Fibroblast of lung (primary cell): ENCODE data around the gene RHOD. TPM values are rescaled to one million over a fixed set of nuclear protein-coding genes. Genes with fewer than 3 reads are reported as not detected.

Source experiments
- DNase-seq, 2 donors: peaks; one replicate each; pipeline versions ENCODE4 v3.0.0 to v3.0.0-alpha.2; 2010; ENCODE audit warnings: low read depth in 2 of 2
- H2AFZ ChIP-seq: 2 replicates; pipeline ENCODE4 v1.5.1; 2012; ENCODE audit warnings: low read length, control low read depth, inconsistent platforms
- H3K27ac ChIP-seq: 2 replicates; pipeline ENCODE4 v1.5.1; 2011; ENCODE audit warnings: low read length, control low read depth; ENCODE audit not compliant: insufficient read depth
- H3K27me3 ChIP-seq: 2 replicates; pipeline ENCODE4 v1.5.1; 2011; ENCODE audit warnings: mild to moderate bottlenecking, low read length; ENCODE audit not compliant: control insufficient read depth, insufficient read depth
- H3K36me3 ChIP-seq: 2 replicates; pipeline ENCODE4 v1.5.1; 2011; ENCODE audit warnings: low read length; ENCODE audit not compliant: control insufficient read depth, insufficient read depth
- H3K4me1 ChIP-seq: 2 replicates; pipeline ENCODE4 v1.5.1; 2011; ENCODE audit warnings: low read length; ENCODE audit not compliant: control insufficient read depth, insufficient read depth; ENCODE audit errors: extremely low read depth
- H3K4me2 ChIP-seq: 2 replicates; pipeline ENCODE4 v1.5.1; 2011; ENCODE audit warnings: low read length, control low read depth; ENCODE audit not compliant: insufficient read depth; ENCODE audit errors: extremely low read depth
- H3K4me3 ChIP-seq, 4 experiments: fragments of 200-600 bp in 1 of 4; sonication (generic) in 1 of 4; replicated peaks in 1 of 4; 2 replicates each; pipeline ENCODE4 v1.5.1; 2011 to 2016; ENCODE audit warnings: low read length in 4 of 4, low read depth in 3 of 4, mild to moderate bottlenecking in 3 of 4, control low read depth in 2 of 4, inconsistent platforms in 1 of 4, mixed read lengths in 1 of 4; ENCODE audit not compliant: insufficient read depth in 1 of 4; ENCODE audit errors: control extremely low read depth in 1 of 4
- H3K79me2 ChIP-seq: 2 replicates; pipeline ENCODE4 v1.5.1; 2012; ENCODE audit warnings: mild to moderate bottlenecking, low read length, inconsistent platforms; ENCODE audit not compliant: control insufficient read depth, insufficient read depth
- H3K9ac ChIP-seq: 2 replicates; pipeline ENCODE4 v1.5.1; 2011; ENCODE audit warnings: mild to moderate bottlenecking, low read length, control low read depth; ENCODE audit not compliant: insufficient read depth
- H3K9me3 ChIP-seq: 2 replicates; pipeline ENCODE4 v1.5.1; 2012; ENCODE audit warnings: low read depth, low read length; ENCODE audit not compliant: control insufficient read depth, insufficient read depth
- H4K20me1 ChIP-seq: 2 replicates; pipeline ENCODE4 v1.5.1; 2011; ENCODE audit warnings: low read length; ENCODE audit not compliant: control insufficient read depth, insufficient read depth; ENCODE audit errors: extremely low read depth
- EZH2 ChIP-seq: IDR thresholded peaks from 2 replicates; pipeline ENCODE4 v1.5.1; 2012; ENCODE audit warnings: low read length, control low read depth, mild to moderate bottlenecking; ENCODE audit errors: missing control alignments
- polyA plus RNA-seq, 2 donors: library from polyadenylated mRNA; depleted of rRNA in 1 of 2; stranded (reverse) in 1 of 2; unstranded in 1 of 2; fragments of >200 nt; gene quantifications; 2 replicates each; pipeline ENCODE4 v1.2.1, GENCODE V29; 2011 to 2012; ENCODE audit warnings: missing spikeins in 1 of 2
- total RNA-seq: library from RNA; depleted of rRNA; stranded (reverse); fragments of >200 nt; gene quantifications from 2 replicates; pipeline ENCODE4 v1.2.1, GENCODE V29; 2014
- TF ChIP-seq, protein P1 (sequence below), 2 donors: IDR thresholded peaks in 1 of 2; conservative IDR thresholded peaks in 1 of 2; 1 replicate in 1 of 2; 2 replicates in 1 of 2; pipeline ENCODE4 v1.5.1; 2011 to 2012; ENCODE audit warnings: low read length in 2 of 2, control low read depth in 1 of 2, inconsistent platforms in 1 of 2, low read depth in 1 of 2, mild to moderate bottlenecking in 1 of 2

Gene RHOD
- total and polyA plus RNA-seq, 2 donors (not counting 1 experiment from before 2014, with no cell fraction given), result 4.7 to 12.9 TPM

DNA sequence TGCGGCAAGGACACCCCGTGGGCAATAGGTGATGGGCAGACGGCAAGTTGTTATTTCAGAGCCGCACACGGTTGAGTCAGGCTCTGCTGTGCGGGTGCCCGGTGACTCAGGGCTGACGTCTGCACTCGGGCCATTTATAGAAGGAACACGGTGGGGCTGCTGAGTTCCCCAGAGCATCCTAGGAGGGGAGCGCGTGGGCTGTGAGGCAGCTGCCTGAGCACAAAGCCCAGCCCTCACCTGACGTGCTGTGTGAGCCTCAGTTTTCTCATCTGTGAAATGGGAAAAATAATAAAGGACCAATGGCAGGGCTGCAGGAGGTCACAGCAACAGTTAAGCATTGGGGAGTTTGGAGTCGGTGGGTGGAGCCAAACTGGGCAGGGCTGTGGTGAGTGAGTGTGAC is 11.3 kb upstream of the RHOD start:
- H3K9me3 ChIP-seq, result no peaks in the 10 kb centered on the region
- DNase-seq, result peak; percentile 85 to 95
- no peak overlapping the region for H3K27ac ChIP-seq
- TF ChIP-seq EZH2, result no peak
- TF ChIP-seq, protein P1, sequence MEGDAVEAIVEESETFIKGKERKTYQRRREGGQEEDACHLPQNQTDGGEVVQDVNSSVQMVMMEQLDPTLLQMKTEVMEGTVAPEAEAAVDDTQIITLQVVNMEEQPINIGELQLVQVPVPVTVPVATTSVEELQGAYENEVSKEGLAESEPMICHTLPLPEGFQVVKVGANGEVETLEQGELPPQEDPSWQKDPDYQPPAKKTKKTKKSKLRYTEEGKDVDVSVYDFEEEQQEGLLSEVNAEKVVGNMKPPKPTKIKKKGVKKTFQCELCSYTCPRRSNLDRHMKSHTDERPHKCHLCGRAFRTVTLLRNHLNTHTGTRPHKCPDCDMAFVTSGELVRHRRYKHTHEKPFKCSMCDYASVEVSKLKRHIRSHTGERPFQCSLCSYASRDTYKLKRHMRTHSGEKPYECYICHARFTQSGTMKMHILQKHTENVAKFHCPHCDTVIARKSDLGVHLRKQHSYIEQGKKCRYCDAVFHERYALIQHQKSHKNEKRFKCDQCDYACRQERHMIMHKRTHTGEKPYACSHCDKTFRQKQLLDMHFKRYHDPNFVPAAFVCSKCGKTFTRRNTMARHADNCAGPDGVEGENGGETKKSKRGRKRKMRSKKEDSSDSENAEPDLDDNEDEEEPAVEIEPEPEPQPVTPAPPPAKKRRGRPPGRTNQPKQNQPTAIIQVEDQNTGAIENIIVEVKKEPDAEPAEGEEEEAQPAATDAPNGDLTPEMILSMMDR (conservative IDR thresholded peaks at IDR 0.05 in 1 of 2, IDR thresholded peaks at IDR 0.05 in 1 of 2; ENCODE audit: low read depth in 1 of 2, low read length in 2 of 2), result no peak
- H2AFZ ChIP-seq, result no peak overlapping the region
- no peak overlapping the region for H3K4me2 ChIP-seq
- H3K79me2 ChIP-seq, result no peaks in the 10 kb centered on the region
- H3K27me3 ChIP-seq, result peaks cover 6% of the 10 kb centered on the region
- H3K4me3 ChIP-seq, result no peak overlapping the region
- H4K20me1 ChIP-seq, result no peaks in the 10 kb centered on the region
- no peaks in the 10 kb centered on the region for H3K4me1 ChIP-seq
- H3K36me3 ChIP-seq, result no peaks in the 10 kb centered on the region
- no peak overlapping the region for H3K9ac ChIP-seq

DNA sequence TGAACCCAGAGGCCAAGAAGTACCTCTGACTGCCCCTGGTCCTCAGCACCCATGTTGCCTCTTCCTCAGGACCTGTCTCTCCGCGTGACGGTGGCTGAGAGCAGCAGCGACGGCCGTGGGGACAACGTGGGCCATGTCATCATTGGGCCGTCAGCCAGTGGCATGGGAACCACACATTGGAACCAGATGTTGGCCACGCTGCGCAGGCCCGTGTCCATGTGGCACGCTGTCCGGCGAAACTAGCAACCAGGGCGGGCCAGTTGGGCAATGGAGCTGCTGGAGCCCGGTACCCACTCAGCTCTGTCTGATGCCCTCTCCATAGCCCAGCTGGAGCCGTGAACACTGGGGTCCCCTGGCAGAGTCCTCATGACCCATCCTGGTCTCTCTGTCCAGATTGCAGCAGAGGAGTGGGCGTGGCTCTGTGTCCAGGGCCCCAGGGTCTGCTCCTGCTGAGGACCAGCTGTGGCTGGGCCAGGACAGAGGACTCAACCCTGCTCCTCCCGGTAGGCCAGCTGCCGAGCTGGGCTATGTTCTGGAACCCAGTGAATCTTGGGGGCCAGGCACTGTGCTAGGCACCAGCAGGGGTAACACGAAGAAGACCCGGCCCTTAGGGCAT is 8.0 kb upstream of the RHOD start:
- TF ChIP-seq EZH2, result no peak
- TF ChIP-seq, protein P1 (conservative IDR thresholded peaks at IDR 0.05 in 1 of 2, IDR thresholded peaks at IDR 0.05 in 1 of 2; ENCODE audit: low read depth in 1 of 2, low read length in 2 of 2), result no peak
- no peaks in the 10 kb centered on the region for H3K4me1 ChIP-seq
- no peak overlapping the region for H3K4me3 ChIP-seq
- no peak overlapping the region for H3K9ac ChIP-seq
- no peak overlapping the region for H3K4me2 ChIP-seq
- H4K20me1 ChIP-seq, result no peaks in the 10 kb centered on the region
- no peaks in the 10 kb centered on the region for H3K36me3 ChIP-seq
- peaks cover 4% of the 10 kb centered on the region for H3K27me3 ChIP-seq
- H3K27ac ChIP-seq, result no peak overlapping the region
- no peaks in the 10 kb centered on the region for H3K9me3 ChIP-seq
- DNase-seq, result no peak
- H3K79me2 ChIP-seq, result no peaks in the 10 kb centered on the region
- no peak overlapping the region for H2AFZ ChIP-seq

DNA sequence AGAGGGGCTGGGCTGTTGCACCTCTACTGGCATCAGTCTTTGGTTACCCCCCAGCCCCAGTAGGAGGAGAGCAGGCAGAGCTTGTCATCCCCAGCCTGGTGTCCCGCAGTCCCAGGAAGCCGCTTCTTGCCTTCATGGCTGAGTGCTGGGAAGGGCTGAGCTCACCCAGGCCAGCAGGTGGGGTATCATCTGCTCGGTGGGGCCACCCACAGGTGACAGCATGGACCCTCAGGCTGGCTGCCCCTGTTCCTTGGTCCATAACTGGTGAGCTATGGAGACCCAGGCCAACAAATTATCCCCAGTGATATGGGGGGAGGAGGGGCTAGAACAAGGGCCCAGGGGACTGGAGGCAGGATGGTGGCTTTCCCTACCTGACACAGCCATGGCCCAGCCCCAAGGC is 6.5 kb upstream of the RHOD start:
- H3K9me3 ChIP-seq, result no peaks in the 10 kb centered on the region
- H3K4me1 ChIP-seq, result peaks cover 5% of the 10 kb centered on the region
- TF ChIP-seq EZH2, result no peak
- TF ChIP-seq, protein P1 (conservative IDR thresholded peaks at IDR 0.05 in 1 of 2, IDR thresholded peaks at IDR 0.05 in 1 of 2; ENCODE audit: low read depth in 1 of 2, low read length in 2 of 2), result no peak
- no peak overlapping the region for H3K27ac ChIP-seq
- no peak overlapping the region for H3K9ac ChIP-seq
- DNase-seq, result no peak
- H3K79me2 ChIP-seq, result no peaks in the 10 kb centered on the region
- H2AFZ ChIP-seq, result no peak overlapping the region
- H4K20me1 ChIP-seq, result no peaks in the 10 kb centered on the region
- H3K27me3 ChIP-seq, result peaks cover 3% of the 10 kb centered on the region
- H3K4me2 ChIP-seq, result no peak overlapping the region
- H3K4me3 ChIP-seq, result no peak overlapping the region
- H3K36me3 ChIP-seq, result no peaks in the 10 kb centered on the region
